Measurements from ENCODE around the gene TRAPPC8. TPM values are rescaled to one million over a fixed set of nuclear protein-coding genes. Genes with fewer than 3 reads are reported as not detected.

TRAPPC8 gene
- total RNA-seq, 2 experiments from 2014 or later, result 24.4 to 26.3 TPM

- Mint-ChIP-seq H3K27ac (no peak overlapping the region), H3K4me1 (ENCODE audit: low read depth) (peaks cover 6% of the 10 kb centered on the region), H3K27me3 (no peaks in the 10 kb centered on the region), H3K36me3 (ENCODE audit: low read depth) (peaks cover 84% of the 10 kb centered on the region), H3K4me3 (no peak overlapping the region), H3K9me3 (no peaks in the 10 kb centered on the region)
- Histone ChIP-seq H3K27ac (ENCODE audit: low read depth in 1 of 2, low read length in 2 of 2) (no peak overlapping the region), H3K36me3 (ENCODE audit: insufficient read depth, low read length) (peaks cover 57% of the 10 kb centered on the region), H3K27me3 (ENCODE audit: control insufficient read depth in 1 of 2, insufficient read depth in 2 of 2, low read length in 2 of 2) (no peaks in the 10 kb centered on the region), H3K4me3 (ENCODE audit: low read length) (no peak overlapping the region), H3K9me3 (ENCODE audit: control insufficient read depth in 1 of 2, insufficient read depth in 1 of 2, low read length in 2 of 2) (no peaks in the 10 kb centered on the region), H3K4me1 (ENCODE audit: insufficient read depth, low read length) (no peaks in the 10 kb centered on the region)
- intact Hi-C loops (cut with DNase I, micrococcal nuclease), result no loop called here
- ATAC-seq (ENCODE audit: poor library complexity), result no peak
- ChIA-PET CTCF (interaction anchor here (0.8 kb wide), 1 partner anchor 15 kb away, joined by 5 read pairs; no protein-coding TSS in a partner anchor), POLR2A (no interaction called here)
- no peak for DNase-seq
- no peak for TF ChIP-seq CTCF (IDR thresholded peaks at IDR 0.05)
Measured at GRCh38 chr18:31891566-31891965, 51.4 kb downstream of the TRAPPC8 start.

GRCh38 chr18:31884020-31884419, 58.9 kb downstream of the TRAPPC8 start:
- CTCF ChIA-PET, result no interaction called here
- DNase-seq (no peak), ATAC-seq (ENCODE audit: poor library complexity) (no peak)
- no peak overlapping the region for H3K4me3 Mint-ChIP-seq
- H3K27me3 ChIP-seq (ENCODE audit: control insufficient read depth in 1 of 2, insufficient read depth in 2 of 2, low read length in 2 of 2), result no peaks in the 10 kb centered on the region
- no peaks in the 10 kb centered on the region for H3K27me3 Mint-ChIP-seq
- intact Hi-C loops (cut with DNase I, micrococcal nuclease), result no loop called here
- H3K4me1 ChIP-seq (ENCODE audit: insufficient read depth, low read length), result no peaks in the 10 kb centered on the region
- no peak overlapping the region for H3K4me3 ChIP-seq (ENCODE audit: low read length)
- H3K9me3 Mint-ChIP-seq, result peaks cover 2% of the 10 kb centered on the region
- TF ChIP-seq CTCF (IDR thresholded peaks at IDR 0.05), result no peak
- POLR2A ChIA-PET, result interaction anchor here (0.7 kb wide), 1 partner anchor 20 kb away, joined by 3 read pairs; no protein-coding TSS in a partner anchor
- peaks cover 89% of the 10 kb centered on the region for H3K36me3 Mint-ChIP-seq (ENCODE audit: low read depth)
- no peaks in the 10 kb centered on the region for H3K9me3 ChIP-seq (ENCODE audit: control insufficient read depth in 1 of 2, insufficient read depth in 1 of 2, low read length in 2 of 2)
- H3K27ac ChIP-seq (ENCODE audit: low read depth in 1 of 2, low read length in 2 of 2), result no peak overlapping the region
- no peak overlapping the region for H3K27ac Mint-ChIP-seq
- peaks cover 60% of the 10 kb centered on the region for H3K36me3 ChIP-seq (ENCODE audit: insufficient read depth, low read length)
- peaks cover 21% of the 10 kb centered on the region for H3K4me1 Mint-ChIP-seq (ENCODE audit: low read depth)

- Histone ChIP-seq H3K4me3 (ENCODE audit: low read length) (no peak overlapping the region), H3K9me3 (ENCODE audit: control insufficient read depth in 1 of 2, insufficient read depth in 1 of 2, low read length in 2 of 2) (no peaks in the 10 kb centered on the region), H3K4me1 (ENCODE audit: insufficient read depth, low read length) (no peaks in the 10 kb centered on the region), H3K27me3 (ENCODE audit: control insufficient read depth in 1 of 2, insufficient read depth in 2 of 2, low read length in 2 of 2) (no peaks in the 10 kb centered on the region), H3K27ac (ENCODE audit: low read depth in 1 of 2, low read length in 2 of 2) (no peak overlapping the region), H3K36me3 (ENCODE audit: insufficient read depth, low read length) (peaks cover 55% of the 10 kb centered on the region)
- Mint-ChIP-seq H3K4me1 (ENCODE audit: low read depth) (peaks cover 28% of the 10 kb centered on the region), H3K36me3 (ENCODE audit: low read depth) (peaks cover 89% of the 10 kb centered on the region), H3K27me3 (no peaks in the 10 kb centered on the region), H3K27ac (no peak overlapping the region), H3K4me3 (no peak overlapping the region), H3K9me3 (peaks cover 2% of the 10 kb centered on the region)
- ATAC-seq (ENCODE audit: poor library complexity) (no peak), DNase-seq (no peak)
- ChIA-PET POLR2A (no interaction called here), CTCF (no interaction called here)
- no peak for TF ChIP-seq CTCF (IDR thresholded peaks at IDR 0.05)
- intact Hi-C loops (cut with DNase I, micrococcal nuclease), result no loop called here
Measured at GRCh38 chr18:31880186-31880898, 62.6 kb downstream of the TRAPPC8 start.

Measured in CD4-positive, alpha-beta T cell (primary cell).